NCI-H187 (cell line): ENCODE results near the gene NTN1.
"Not testable (repeated sequence)": the region's sequence is repeated elsewhere in the genome, so short reads cannot be mapped to it uniquely, and the experiment has no call there.

Experiments used
- DNase-seq, 2 experiments: peaks; one replicate each; lab custom pipeline; 2025; lab: John Stamatoyannopoulos, UW

NTN1 gene

GRCh38 chr17:9249245-9249953, 228.1 kb downstream of the NTN1 start:
- no peak for DNase-seq

GRCh38 chr17:9251273-9251672, 230.0 kb downstream of the NTN1 start:
- DNase-seq = no peak

DNA sequence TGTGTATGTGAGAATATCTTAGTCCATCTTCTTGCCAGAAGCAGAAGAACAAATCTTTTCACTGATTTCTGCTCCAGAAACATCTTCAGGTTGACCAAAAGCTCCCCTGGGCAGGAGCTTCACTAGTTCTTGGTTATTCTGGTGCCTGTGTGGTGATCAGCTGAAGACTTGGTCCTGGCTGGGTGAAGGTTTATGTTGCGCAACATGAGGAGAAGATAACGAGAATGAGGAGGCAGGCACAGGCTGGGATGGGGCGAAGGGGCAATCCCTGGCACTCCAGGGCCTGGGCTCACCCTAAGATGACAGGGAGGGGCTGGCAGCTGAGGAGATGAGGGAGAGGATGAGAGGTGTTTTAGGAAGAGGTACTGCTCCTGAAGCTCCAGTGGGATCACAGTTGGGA, 232.0 kb downstream of the NTN1 start:
- DNase-seq = no peak

DNA sequence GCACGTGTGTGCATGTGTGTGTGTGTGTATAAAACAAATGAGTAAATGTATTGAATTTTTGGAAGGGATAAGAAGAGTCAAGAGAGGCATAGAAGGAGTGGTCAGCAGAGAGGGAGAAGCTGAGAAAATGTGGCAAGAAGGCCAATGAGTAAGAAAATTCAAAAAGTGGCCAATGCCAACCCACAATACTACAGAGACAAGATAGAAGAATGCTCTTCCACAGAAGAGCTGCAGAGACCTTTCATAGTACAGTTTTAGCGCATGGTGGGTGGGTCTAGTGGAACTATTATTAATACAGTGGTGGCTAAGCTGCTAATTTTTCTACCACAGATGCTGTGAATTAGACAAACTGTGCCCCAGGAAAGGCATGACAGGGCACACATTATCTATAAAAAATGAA, 233.5 kb downstream of the NTN1 start:
- no peak for DNase-seq

- DNase-seq = no peak
Measured at GRCh38 chr17:9255833-9256232, 234.5 kb downstream of the NTN1 start.

DNA sequence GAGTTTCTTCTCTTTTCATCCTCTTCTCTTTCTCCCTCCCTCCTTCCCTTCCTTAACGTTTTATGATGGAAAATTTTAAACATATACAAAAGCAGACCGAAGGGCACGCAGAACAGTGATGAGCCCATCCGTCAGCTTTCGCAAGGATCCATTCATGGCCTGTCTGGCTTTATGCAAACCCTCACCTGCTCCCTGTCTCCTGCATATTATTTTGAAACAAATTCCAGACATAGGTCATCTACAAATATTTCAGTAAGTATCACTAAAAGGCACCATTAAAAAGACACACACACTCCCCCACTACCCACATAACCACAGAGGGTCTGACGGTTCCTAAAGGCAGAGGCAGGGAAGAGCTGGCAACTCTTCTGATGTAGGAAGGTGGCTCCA, 235.0 kb downstream of the NTN1 start:
- no peak for DNase-seq

GRCh38 chr17:9256751-9257629, 235.7 kb downstream of the NTN1 start:
- DNase-seq = no peak

DNA sequence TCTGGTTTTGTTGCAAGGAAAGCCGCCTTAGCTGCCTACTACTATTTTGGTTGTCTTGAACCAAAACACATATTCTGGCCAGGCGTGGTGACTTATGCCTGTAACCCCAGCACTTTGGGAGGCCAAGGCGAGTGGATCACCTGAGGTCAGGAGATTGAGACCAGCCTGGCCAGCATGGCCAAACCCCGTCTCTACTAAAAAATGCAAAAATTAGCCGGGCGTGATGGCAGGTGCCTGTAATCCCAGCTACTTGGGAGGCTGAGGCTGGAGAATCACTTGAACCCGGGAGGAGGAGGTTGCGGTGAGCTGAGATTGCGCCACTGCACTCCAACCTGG, 236.3 kb downstream of the NTN1 start:
- not testable (repeated sequence) for DNase-seq

DNA sequence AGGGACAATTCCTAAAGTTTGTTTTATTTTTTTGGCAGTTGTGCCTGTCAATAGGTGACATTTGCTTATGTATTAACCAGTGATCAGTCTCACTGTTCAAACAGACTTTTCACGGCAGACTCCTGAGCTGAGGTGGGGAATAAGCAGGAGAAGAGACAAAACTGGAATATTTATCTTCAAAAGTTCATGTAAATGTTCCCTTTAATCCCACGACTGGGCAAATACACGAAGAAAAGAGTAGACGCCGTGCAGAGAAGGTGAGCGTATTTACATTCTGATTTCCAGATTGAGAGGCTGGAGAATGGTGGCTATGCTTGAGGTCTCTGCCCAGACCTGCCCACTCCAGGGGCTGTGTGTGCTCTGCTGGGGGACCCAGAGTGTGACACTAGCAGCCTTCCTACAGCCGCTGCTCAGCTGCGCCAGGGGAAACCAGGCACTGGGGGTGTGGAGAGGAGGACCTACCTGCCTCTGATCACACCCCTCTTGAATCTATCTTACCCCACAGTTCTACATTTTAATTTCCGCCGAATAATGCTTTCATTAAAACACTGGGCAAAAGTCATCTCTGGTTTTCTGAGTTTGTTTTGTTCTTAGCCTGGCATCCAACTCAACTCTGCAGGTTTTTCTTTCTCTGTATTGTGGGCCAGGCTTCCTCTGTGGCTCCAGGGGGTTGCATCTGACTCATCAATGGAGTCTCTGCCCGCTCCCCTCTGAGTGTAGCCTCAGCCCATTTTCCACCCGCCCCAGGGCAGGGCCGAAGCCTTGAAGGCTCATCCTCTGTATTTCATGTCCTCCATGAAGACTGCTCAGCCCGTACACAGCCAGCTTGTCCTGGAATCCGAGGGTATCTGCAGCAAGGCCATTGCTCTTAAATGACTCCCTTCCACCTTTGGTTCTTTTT, 237.1 kb downstream of the NTN1 start:
- DNase-seq = no peak

DNA sequence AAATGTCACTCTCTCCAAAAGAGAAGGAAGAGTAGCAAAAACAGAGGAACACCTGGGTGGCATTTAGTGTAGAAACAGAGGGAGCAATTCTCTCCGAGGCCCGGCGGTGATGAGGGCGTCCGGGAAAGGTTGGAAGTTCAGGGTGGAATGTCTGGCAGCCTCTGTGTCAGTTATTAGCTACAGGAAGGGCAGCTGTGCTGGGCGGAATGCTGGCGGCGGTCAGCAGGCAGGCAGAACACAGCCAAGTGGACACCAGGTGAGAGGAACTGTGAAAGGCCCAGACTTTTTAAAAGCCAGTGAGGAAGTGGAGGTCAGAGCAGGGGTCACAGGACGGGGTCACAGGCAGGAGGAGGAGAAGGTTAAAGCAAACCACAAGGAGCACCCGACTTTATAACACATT, 238.1 kb downstream of the NTN1 start:
- no peak for DNase-seq

GRCh38 chr17:9261081-9262012, 240.0 kb downstream of the NTN1 start:
- DNase-seq = no peak

- DNase-seq = no peak
Measured at GRCh38 chr17:9266031-9266680, 244.8 kb downstream of the NTN1 start.

GRCh38 chr17:9266697-9267117, 245.4 kb downstream of the NTN1 start:
- DNase-seq = no peak

DNA sequence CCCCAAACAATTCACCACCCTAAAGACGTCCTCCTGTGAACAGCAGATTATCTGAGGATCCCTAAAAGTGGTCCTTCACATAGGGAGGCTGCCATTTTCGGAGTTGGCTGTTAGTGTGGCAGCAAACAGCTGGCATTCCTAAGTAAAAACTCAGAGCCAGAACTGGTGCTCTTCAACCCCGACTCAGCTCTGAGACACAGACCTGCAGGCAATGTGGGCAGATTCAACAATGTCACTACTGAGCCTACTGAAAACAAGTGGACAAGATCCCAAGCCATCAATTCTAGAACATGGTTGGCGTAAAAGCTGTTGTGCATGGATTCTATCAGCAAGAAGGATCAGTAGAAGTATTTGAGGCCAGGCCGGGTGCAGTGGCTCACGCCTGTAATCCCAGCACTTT, 247.2 kb downstream of the NTN1 start:
- DNase-seq = no peak

DNA sequence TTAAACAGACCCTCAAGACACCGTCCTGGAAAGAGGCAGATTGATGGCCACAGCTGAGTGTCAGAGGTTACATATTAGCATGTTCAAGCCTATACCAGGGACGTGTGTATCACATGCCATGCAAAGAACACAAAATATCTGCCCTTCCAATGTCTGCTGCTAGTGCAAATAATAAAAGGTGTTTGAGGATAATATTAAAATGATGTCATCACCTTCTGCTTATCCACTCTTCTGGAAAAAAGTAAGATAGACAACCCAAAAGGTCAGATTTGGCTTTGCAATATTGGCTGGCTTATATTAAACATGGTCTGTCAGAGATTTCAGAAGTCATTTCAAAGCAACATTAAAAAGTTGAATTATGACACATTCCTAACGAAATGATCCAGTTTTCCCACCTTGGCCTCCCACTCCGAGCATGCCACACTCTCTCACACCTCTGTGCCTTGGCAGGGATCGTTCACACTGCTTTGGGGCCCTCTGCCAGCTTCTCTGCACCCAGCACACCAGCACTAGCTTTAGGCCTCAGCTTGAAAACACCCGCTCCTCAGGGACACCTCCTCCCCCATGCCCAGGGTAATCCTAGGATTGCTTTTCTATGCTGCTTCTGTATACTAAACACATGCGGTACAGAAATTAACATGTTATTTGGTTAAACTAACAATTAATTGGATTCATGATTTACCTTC, 248.2 kb downstream of the NTN1 start:
- DNase-seq = no peak

DNA sequence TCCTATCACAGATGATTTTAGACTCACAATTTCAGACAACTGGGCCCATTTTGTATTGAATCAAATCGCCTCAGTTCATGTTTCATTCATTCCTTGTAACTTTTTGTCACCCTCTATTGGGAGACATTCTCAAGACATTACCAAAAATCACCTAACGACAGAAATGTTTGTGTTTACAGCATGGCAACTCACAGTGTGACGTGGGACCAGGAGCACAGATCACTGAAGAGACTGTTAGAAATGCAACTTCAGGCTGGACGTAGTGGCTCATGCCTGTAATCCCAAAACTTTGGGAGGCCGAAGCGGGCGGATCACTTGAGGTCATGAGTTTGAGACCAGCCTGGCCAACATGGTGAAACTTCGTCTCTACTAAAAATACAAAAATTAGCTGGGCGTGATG, 249.6 kb downstream of the NTN1 start:
- DNase-seq = no peak

GRCh38 chr17:9271989-9272388, 250.7 kb downstream of the NTN1 start:
- DNase-seq = no peak

DNA sequence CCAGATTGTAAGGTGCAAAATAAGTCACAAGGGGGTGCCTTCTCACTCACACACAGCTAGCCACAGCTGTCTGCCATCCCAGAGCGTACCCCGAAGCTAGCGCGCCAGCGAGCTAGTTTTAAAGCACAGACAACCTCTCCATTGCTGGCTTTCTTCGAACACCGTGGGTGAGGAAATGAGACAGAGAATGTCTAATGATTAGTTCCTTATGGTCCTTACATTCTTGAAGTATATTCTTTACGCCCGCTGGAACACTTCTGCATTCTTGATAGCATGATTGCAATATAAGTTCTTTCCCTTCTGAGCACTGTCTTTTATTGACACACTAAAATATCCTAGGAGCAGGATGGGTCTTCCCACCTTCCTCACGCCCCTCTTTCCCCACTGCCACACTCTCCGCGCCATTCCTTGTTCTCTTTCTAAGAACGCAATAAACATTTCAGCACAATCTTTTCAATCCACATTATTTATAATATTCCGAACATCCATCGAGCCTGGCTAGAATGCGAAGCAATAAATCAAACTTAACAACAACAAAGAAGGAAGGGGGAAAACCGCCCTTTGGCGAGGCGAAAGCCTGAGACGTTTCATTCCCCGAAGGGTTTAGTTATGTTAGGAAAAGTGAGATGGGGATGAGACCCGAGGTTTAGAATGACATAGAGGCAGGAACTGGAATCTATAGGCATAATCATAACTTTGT, 251.3 kb downstream of the NTN1 start:
- no peak for DNase-seq
